DOHH2 (cell line): ENCODE results near the gene SFXN1.

Experiments
- H3F3A ChIP-seq: fragments of 200-600 bp; sonication (generic), shearing (Covaris generic); 2 replicates; pipeline ENCODE4 v1.6.0; 2016; ENCODE audit warnings: antibody characterized with exemption, mild to moderate bottlenecking; ENCODE audit not compliant: control insufficient read depth, insufficient read depth
- H3K27ac ChIP-seq: fragments of 200-600 bp; sonication (generic); 2 replicates; pipeline ENCODE4 v1.5.1; 2014; ENCODE audit warnings: low read depth, mild to moderate bottlenecking, low read length, moderate library complexity
- H3K27me3 ChIP-seq: fragments of 200-600 bp; sonication (generic); 2 replicates; pipeline ENCODE4 v1.6.1; 2014; ENCODE audit warnings: mild to moderate bottlenecking, low read length, mixed read lengths; ENCODE audit not compliant: control insufficient read depth
- H3K36me3 ChIP-seq: fragments of 200-600 bp; sonication (generic); 2 replicates; pipeline ENCODE4 v1.6.1; 2014; ENCODE audit warnings: mild to moderate bottlenecking, low read length, moderate library complexity, mixed read lengths; ENCODE audit not compliant: control insufficient read depth
- H3K4me1 ChIP-seq: fragments of 200-600 bp; sonication (generic); 2 replicates; pipeline ENCODE4 v1.6.1; 2014; ENCODE audit warnings: mild to moderate bottlenecking, low read length, mixed read lengths; ENCODE audit not compliant: control insufficient read depth
- H3K4me2 ChIP-seq: fragments of 200-600 bp; sonication (generic); 2 replicates; pipeline ENCODE4 v1.6.0; 2014; ENCODE audit warnings: mild to moderate bottlenecking, low read length, moderate library complexity
- H3K4me3 ChIP-seq: fragments of 200-600 bp; sonication (generic); 2 replicates; pipeline ENCODE4 v1.5.1; 2014; ENCODE audit warnings: mild to moderate bottlenecking, low read length, mixed read lengths
- H3K79me2 ChIP-seq: fragments of 200-600 bp; sonication (generic); 2 replicates; pipeline ENCODE4 v1.6.1; 2014; ENCODE audit warnings: mild to moderate bottlenecking, low read length, mixed read lengths; ENCODE audit not compliant: control insufficient read depth
- H3K9me2 ChIP-seq: fragments of 200-600 bp; sonication (generic); replicated peaks from 2 replicates; pipeline ENCODE4 v1.6.1; 2014; ENCODE audit warnings: mild to moderate bottlenecking, low read length, mixed read lengths; ENCODE audit not compliant: control insufficient read depth
- H3K9me3 ChIP-seq: fragments of 200-600 bp; sonication (generic); 2 replicates; pipeline ENCODE4 v1.6.1; 2014; ENCODE audit warnings: antibody characterized with exemption, low read length, mixed read lengths; ENCODE audit not compliant: control insufficient read depth, insufficient read depth
- H4K20me1 ChIP-seq: fragments of 200-600 bp; sonication (generic); 2 replicates; pipeline ENCODE4 v1.6.0; 2014; ENCODE audit warnings: low read depth, mild to moderate bottlenecking, antibody characterized with exemption, low read length, moderate library complexity; ENCODE audit not compliant: control insufficient read depth, insufficient read depth
- CTCF ChIP-seq: fragments of 200-600 bp; sonication (generic); IDR thresholded peaks from one replicate; pipeline ENCODE4 v1.5.1; 2014; ENCODE audit warnings: antibody characterized with exemption, mild to moderate bottlenecking, low read depth, low read length; ENCODE audit not compliant: poor library complexity, severe bottlenecking
- EZH2phosphoT487 ChIP-seq: fragments of 200-600 bp; sonication (generic); IDR thresholded peaks from 2 replicates; pipeline ENCODE4 v1.6.1; 2017; ENCODE audit warnings: borderline replicate concordance, mild to moderate bottlenecking, antibody characterized with exemption, low read length, moderate library complexity, mixed read lengths

The SFXN1 gene

GRCh38 chr5:175535796-175536195 lies 57.4 kb downstream of the SFXN1 start:
- Histone ChIP-seq H3K4me2 (no peak overlapping the region), H3K4me3 (no peak overlapping the region), H3K79me2 (no peaks in the 10 kb centered on the region), H3K9me3 (no peaks in the 10 kb centered on the region), H4K20me1 (no peaks in the 10 kb centered on the region), H3K27me3 (no peaks in the 10 kb centered on the region), H3K9me2 (no peaks in the 10 kb centered on the region), H3K27ac (no peak overlapping the region), H3F3A (peaks cover 7% of the 10 kb centered on the region; the same call in 1 of the 2 replicates), H3K36me3 (no peaks in the 10 kb centered on the region), H3K4me1 (peaks cover 6% of the 10 kb centered on the region; the same call in 1 of the 2 replicates)
- TF ChIP-seq EZH2phosphoT487, result no peak
- TF ChIP-seq CTCF, result no peak

- Histone ChIP-seq H3K9me2 (no peaks in the 10 kb centered on the region), H3K27ac (no peak overlapping the region), H3K36me3 (no peaks in the 10 kb centered on the region), H3K27me3 (peaks cover 7% of the 10 kb centered on the region; the same call in 1 of the 2 replicates), H3K4me1 (peaks cover 6% of the 10 kb centered on the region; the same call in 1 of the 2 replicates), H3K9me3 (no peaks in the 10 kb centered on the region), H4K20me1 (no peaks in the 10 kb centered on the region), H3K4me2 (no peak overlapping the region), H3K79me2 (no peaks in the 10 kb centered on the region), H3K4me3 (no peak overlapping the region), H3F3A (peaks cover 2% of the 10 kb centered on the region; the same call in 1 of the 2 replicates)
- no peak for TF ChIP-seq CTCF
- no peak for TF ChIP-seq EZH2phosphoT487
These were observed 60.2 kb downstream of the SFXN1 start for GRCh38 chr5:175538576-175538975.

GRCh38 chr5:175539936-175540335 lies 61.6 kb downstream of the SFXN1 start:
- Histone ChIP-seq H3K36me3 (no peaks in the 10 kb centered on the region), H3K27ac (no peak overlapping the region), H3F3A (no peaks in the 10 kb centered on the region), H4K20me1 (no peaks in the 10 kb centered on the region), H3K4me3 (no peak overlapping the region), H3K27me3 (peaks cover 7% of the 10 kb centered on the region; the same call in 1 of the 2 replicates), H3K4me2 (no peak overlapping the region), H3K4me1 (no peaks in the 10 kb centered on the region), H3K79me2 (no peaks in the 10 kb centered on the region), H3K9me3 (no peaks in the 10 kb centered on the region), H3K9me2 (no peaks in the 10 kb centered on the region)
- TF ChIP-seq CTCF, result no peak
- no peak for TF ChIP-seq EZH2phosphoT487

GRCh38 chr5:175541264-175541663 lies 62.9 kb downstream of the SFXN1 start:
- H3K9me3 ChIP-seq, result no peaks in the 10 kb centered on the region
- no peaks in the 10 kb centered on the region for H3K79me2 ChIP-seq
- no peaks in the 10 kb centered on the region for H3F3A ChIP-seq
- H3K27me3 ChIP-seq, result peaks cover 7% of the 10 kb centered on the region; the same call in 1 of the 2 replicates
- H3K4me3 ChIP-seq, result no peak overlapping the region
- H3K9me2 ChIP-seq, result no peaks in the 10 kb centered on the region
- no peak overlapping the region for H3K4me2 ChIP-seq
- H3K36me3 ChIP-seq, result no peaks in the 10 kb centered on the region
- H3K4me1 ChIP-seq, result no peaks in the 10 kb centered on the region
- H4K20me1 ChIP-seq, result no peaks in the 10 kb centered on the region
- no peak for TF ChIP-seq CTCF
- no peak for TF ChIP-seq EZH2phosphoT487
- H3K27ac ChIP-seq, result no peak overlapping the region
